ENCODE measurements around the gene RHCG. TPM values are rescaled to one million over a fixed set of nuclear protein-coding genes. Genes with fewer than 3 reads are reported as not detected.
"Not testable (repeated sequence)": the region's sequence is repeated elsewhere in the genome, so short reads cannot be mapped to it uniquely, and the experiment has no call there.

RHCG gene
- total RNA-seq, 1 donor = not detected

DNA sequence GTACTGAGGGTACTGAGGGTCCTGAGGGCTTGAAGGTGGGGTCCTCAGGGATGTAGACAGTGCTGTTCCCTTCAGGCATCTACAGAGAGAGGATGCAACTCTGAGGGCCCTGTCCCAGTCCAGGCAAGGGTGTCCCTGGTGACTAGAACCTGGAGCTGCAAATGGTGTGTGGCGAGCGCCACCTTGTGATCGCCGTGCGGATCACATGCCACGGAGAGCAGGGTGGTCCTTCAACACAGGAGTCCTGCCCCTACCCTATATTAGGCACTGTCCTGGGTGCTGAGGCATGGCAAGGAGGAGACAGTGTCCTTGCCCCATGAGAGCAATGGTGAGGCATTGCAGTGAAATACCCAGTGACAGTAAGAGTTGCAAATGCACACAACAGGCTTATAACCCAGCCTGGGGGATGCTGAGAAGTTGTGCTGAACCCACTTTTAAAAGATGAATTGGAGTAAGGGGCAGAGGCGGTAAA lies 23.6 kb downstream of the RHCG start:
- H3K4me3 ChIP-seq (ENCODE audit: low read depth, low read length) = no peak overlapping the region
- TF ChIP-seq, protein P1, sequence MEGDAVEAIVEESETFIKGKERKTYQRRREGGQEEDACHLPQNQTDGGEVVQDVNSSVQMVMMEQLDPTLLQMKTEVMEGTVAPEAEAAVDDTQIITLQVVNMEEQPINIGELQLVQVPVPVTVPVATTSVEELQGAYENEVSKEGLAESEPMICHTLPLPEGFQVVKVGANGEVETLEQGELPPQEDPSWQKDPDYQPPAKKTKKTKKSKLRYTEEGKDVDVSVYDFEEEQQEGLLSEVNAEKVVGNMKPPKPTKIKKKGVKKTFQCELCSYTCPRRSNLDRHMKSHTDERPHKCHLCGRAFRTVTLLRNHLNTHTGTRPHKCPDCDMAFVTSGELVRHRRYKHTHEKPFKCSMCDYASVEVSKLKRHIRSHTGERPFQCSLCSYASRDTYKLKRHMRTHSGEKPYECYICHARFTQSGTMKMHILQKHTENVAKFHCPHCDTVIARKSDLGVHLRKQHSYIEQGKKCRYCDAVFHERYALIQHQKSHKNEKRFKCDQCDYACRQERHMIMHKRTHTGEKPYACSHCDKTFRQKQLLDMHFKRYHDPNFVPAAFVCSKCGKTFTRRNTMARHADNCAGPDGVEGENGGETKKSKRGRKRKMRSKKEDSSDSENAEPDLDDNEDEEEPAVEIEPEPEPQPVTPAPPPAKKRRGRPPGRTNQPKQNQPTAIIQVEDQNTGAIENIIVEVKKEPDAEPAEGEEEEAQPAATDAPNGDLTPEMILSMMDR (IDR thresholded peaks at IDR 0.05; ENCODE audit: insufficient read depth, low read depth, low read length) = peak; percentile 77
- peak; percentile 54 for DNase-seq (ENCODE audit: low read depth)

DNA sequence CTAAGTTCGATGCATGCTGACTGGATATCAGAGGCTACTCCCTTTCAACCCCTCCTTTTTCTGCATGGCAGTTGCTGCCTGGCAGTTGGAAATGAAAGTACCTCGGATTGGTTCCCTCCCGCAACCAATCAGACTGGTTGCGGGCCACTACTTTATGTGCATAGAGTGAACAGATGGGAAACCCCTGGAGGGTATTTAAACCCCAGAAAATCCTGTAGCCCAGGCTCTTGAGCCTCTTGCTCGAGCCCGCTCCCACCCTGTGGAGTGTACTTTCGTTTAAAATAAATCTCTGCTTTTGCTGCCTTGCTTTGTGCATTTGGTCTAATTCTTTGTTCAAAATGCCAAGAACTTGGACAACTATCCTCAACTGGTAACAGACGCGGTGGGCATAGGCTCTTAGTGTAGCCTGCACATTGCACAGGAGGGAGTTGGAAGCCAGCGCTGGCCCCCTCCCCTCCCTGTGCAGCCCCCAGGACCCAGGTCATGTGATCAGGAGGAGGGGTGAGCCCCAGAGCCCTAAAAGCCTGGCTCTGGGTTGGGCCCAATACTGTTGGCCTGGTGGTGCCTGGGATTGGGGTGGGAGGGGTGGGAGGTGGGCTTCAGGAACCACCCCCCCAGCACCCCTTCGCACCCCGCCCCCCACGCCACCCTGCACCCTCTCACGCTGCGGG lies 26.8 kb downstream of the RHCG start:
- TF ChIP-seq, protein P1 (IDR thresholded peaks at IDR 0.05; ENCODE audit: insufficient read depth, low read depth, low read length) = no peak
- DNase-seq (ENCODE audit: low read depth) = no peak
- H3K4me3 ChIP-seq (ENCODE audit: low read depth, low read length) = no peak overlapping the region

DNA sequence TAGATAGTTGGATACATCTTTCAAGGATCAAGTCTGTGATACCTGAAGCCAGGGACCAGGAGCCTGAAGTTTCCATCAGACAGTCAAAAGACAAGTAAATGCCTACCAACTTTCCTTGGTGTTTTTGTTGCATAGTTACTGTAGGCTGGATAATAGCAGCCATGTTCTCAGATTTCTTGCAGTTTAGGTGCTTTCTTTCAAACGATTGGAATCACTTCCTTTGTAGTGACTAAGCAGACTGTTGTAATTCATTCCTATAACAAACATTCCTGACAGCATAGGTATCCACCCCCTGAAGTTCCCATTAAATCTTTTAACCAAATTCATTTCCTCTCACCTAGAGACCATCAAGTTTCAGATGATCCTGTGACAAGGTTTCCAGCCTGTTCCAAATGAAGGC lies 27.6 kb downstream of the RHCG start:
- H3K4me3 ChIP-seq (ENCODE audit: low read depth, low read length); DNase-seq (ENCODE audit: low read depth): not testable (repeated sequence)

DNA sequence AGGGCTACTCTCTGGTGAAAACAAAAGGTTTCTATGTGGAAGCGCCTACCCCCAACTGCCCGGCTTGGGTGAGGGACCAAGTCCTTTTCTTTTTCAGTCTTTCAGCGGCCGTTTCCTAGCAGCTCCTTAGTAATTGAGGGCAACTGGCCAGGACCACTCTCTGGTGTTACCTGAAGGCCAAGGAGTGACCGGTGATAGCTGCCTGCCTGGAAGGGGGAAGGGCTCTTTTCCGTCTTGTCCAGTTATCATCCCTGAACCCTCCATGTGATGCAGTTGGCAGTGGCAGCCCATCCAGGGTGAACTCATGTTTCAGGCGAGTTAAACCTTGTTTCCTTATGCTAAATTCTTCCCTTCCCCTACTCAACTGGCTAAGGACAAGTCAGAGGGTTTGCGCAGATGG lies 33.3 kb downstream of the RHCG start:
- TF ChIP-seq, protein P1 (IDR thresholded peaks at IDR 0.05; ENCODE audit: insufficient read depth, low read depth, low read length) = no peak
- DNase-seq (ENCODE audit: low read depth) = no peak
- no peak overlapping the region for H3K4me3 ChIP-seq (ENCODE audit: low read depth, low read length)

DNA sequence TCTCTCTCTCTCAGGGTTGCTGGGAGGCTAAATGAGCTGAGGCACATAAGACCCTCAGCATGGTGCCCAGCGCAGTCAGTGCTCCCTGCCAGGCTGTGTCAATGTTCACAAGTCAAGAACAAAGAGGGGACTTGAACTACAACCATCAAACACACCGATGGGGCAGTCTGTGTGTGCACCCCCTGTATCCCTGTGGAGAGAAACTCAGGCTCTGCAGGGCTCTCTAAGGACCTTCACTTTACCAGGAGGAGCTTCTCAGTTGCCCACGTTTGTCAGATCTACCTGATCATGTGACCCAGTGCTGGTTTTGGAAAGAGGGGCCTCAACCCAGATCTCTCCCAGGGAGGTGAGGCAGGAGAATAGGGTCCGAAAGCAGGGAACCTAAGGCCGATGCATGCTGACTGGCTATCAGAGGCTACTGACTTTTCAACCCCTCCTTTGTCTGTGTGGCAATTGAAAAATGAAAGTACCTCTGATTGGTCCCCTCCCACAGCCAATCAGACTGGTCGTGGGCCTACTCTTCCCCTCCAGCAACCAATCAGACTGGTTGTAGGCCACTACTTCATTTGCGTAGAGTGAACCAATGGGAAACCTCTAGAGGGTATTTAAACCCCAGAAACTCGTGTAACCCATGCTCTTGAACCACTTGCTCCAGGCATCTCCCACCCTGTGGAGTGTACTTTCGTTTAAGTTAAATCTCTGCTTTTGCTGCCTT lies 34.0 kb downstream of the RHCG start:
- TF ChIP-seq, protein P1 (IDR thresholded peaks at IDR 0.05; ENCODE audit: insufficient read depth, low read depth, low read length) = no peak
- H3K4me3 ChIP-seq (ENCODE audit: low read depth, low read length) = no peak overlapping the region
- DNase-seq (ENCODE audit: low read depth) = peak; percentile 7

DNA sequence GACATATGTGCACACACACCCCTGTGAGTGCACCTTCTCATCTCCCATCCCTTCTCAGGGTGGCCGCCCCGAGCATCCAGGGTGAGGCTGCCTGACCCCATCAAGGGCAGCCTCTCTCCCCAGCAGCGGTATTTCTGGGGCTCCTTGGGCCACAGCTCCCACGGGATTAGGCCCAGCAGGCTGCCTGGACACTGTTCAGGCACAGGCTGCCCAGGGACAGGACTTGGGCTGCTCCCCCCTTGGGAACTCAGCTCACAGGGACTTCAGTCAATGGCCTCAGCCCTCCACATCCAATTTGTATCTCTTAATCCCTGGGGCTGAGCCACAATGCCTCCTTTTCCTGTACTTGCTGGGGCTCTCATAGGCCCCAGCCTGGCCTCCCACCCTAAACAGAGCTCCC lies 35.0 kb downstream of the RHCG start:
- H3K4me3 ChIP-seq (ENCODE audit: low read depth, low read length) = no peak overlapping the region
- DNase-seq (ENCODE audit: low read depth) = no peak
- TF ChIP-seq, protein P1 (IDR thresholded peaks at IDR 0.05; ENCODE audit: insufficient read depth, low read depth, low read length) = no peak

DNA sequence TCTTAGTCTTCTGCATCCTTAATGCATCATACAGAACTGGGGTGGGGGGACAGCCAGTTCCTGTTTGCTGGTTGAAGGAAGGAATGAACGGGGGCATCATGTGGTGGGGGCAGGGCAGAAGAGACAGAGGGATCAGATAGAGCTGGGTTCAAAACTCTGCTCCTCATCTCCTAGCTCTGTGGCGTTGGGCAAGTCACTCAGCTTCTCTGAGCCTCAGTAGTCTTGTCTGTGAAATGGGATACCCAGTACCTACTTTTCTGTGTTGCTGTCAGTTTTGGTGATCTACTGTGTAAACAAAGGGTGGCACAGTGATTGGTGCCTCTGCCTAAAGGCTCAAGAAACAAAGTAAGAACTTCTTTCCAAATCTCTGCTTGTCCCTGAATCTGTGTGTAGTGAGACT lies 36.3 kb downstream of the RHCG start:
- TF ChIP-seq, protein P1 (IDR thresholded peaks at IDR 0.05; ENCODE audit: insufficient read depth, low read depth, low read length) = no peak
- no peak overlapping the region for H3K4me3 ChIP-seq (ENCODE audit: low read depth, low read length)
- DNase-seq (ENCODE audit: low read depth) = no peak

All from fibroblast of villous mesenchyme (primary cell).